NCI-H2196 treated with DMSO at 0.1 percent for 48 hours (cell line): ENCODE measurements around the gene PLAU.
"Not testable (repeated sequence)": the region's sequence is repeated elsewhere in the genome, so short reads cannot be mapped to it uniquely, and the experiment has no call there.

Experiments used
- DNase-seq: peaks from one replicate; lab custom pipeline; 2025; ENCODE audit not compliant: unreplicated experiment; lab: John Stamatoyannopoulos, UW

PLAU gene

DNA sequence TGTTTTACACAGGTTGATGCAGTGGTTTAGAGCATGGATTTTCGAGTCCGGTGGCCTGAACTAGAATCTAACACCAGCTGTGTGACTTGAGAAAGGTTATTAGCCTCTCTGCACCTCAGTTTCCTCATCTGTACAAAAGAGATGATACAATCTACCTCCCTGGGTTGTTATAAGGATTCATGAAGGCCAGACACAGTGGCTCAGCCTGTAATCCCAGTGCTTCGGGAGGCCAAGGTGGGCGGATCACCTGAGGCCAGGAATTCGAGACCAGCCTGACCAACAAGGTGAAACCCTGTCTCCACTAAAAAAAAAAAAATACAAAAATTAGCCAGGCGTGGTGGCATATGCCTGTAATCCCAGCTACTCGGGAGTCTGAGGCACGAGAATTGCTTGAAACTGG is 8.5 kb downstream of the PLAU start:
- not testable (repeated sequence) for DNase-seq

DNA sequence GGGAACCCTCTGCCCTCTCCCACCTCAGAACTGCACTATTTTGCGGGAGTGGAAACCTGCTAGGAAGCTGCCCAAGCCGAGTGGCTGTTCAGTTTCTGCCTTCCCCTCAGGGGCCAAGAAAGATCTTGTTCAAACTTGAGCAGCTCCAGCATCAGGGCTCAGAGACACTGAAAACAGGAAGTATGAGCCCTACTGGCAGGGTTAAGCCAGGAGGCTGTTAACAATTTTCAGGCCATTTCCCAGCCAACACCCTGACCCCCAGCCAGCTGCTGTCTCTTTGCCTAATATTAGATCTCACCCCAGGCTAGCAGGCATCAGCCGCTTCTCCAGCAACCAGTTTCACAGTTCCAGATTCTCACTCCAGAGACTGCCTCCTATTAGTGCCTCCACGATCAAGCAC is 9.2 kb downstream of the PLAU start:
- no peak for DNase-seq

DNA sequence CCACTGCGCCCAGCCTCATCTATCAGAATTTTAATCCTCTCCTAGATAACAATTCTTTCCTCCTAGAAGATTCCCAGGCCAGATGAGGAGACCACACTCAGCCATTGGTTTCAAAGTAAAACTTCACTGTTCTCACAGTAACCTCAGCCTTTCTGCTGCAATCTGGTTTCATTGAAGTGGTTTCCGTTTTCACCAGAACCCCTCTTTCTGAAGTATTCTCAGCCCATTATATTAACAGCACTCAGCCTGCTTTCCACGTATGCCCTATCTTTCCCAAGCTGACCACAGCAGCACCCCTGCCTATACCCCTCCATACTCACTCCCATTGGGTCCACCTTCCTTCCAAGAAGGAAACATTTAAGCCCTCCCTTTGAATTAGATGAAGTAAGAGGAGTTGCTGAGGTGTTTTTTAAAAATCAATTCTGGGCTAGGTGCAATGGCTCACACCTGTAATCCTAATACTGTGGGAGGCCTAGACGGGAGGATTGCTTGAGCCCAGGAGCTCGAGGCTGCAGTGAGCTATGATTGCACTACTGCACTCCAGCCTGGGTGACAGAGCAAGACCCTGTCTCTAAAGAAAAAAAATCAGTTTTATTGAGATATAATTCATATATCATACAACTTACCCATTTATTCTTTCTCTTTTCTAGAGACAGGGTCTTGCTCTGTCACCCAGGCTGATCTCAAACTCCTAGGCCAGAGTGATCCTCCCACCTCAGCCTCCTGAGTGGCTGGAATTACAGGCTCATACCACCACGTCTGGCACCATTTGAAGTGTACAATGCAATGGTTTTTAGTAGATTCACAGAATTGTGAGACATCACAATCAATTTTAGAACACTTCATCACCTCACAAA is 11.3 kb downstream of the PLAU start:
- DNase-seq: no peak

DNA sequence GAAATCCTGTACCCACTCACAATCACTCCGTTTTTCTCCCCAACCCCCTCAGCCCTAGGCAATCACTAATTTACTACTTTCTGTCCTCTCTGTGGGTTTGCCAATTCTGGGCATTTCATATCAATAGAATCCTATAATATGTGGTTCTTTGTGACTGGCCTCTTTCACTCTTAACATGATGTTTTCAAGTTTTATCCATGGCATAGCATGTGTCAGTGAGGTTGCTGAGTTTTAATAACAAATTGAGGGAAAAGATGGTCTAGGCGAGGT is 11.9 kb downstream of the PLAU start:
- DNase-seq: no peak

DNA sequence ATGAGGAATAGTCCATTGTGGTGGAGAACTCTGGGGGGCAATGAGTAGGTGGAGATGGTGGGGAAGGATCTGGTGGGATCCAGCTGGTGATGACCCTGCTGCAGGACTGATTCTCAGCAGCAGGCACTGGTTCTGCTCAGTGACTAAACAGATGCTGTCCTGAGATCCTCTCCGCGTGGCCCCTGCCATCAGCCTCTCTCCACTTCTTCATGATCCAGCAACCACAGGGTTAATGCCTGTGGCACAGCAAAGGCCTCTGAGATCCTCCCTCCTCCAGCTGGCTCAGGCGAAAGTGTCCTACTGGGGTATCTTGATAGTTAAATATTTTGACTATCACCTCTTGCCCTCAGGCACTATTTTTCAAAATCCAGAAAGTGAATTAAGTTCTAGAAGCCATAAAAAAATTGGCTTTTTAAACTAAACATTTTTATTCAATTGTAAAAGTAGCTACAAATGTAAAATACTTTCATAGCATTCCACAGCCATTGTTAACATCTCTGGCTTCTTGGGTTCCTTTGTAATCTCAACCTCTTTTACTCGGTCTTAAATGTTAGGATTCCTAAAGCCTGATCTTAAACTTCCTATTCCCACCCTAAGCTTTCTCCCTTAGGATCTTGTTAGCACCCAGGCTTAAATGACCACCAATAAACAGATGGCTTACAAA is 13.1 kb downstream of the PLAU start:
- no peak for DNase-seq

DNA sequence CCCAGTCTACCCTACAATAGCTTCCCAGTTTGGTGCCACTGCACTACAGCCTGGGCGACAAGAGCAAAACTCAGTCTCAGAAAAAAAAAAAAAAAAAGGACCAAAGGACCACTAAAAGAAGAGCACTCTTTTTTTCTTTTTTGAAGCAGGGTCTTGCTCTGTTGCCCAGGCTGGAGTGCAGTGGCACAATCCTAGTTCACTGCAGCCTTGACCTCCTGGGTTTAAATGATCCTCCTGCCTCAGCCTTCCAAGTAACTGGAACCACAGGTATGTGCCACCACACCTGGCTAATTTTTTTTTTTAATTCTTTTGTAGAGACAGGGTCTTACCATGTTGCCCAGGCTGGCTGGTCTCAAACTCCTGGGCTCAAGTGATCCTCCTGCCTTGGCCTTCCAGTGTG is 14.0 kb downstream of the PLAU start:
- DNase-seq: no peak

DNA sequence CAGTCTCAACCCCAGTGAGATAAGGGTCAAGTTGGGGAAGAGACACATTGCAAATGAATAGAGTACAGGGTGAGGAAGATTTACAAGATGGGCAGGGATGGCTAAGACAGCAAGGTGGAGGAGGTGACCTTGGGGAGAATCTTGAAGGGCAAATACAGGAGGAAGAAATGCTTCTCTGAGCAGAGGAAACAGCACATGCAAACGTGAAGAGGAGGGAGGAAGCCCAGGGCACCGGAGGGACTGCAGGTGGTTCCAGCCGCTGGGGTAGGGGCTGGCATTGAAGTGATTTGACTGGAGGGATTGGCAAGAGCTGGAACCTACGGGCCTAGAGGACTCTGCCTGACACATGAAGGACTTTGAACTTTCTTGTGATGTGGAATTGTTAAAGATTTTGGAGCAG is 14.6 kb downstream of the PLAU start:
- no peak for DNase-seq

DNA sequence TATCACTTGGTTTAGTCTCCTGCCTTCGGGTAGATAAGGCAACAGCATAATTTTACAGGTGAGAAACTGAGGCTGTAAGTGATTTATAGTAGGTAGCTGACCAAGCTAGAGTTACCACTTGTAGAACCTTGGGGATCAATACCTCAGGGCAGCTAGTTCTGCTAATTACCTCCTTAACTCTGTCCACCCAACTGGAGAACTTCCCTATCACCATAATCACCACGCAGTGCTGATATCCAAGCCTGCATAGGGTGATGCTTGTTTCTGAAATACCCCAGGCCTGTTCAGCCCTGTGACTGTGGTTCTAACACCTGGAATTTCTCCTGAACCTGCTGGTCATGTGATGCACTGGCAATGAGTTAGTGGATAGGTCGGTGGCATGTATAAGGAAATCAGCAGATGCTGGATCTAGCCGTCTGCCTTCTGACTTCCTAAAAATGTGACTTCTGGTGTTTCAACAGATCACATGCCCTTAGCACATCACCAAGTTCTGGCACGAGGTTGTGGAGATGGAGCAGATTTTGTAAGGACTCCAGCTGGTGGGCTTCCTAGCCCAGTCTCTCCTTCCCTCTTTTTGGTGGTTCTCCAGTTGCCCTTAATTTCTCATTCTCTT is 15.3 kb downstream of the PLAU start:
- DNase-seq: no peak

DNA sequence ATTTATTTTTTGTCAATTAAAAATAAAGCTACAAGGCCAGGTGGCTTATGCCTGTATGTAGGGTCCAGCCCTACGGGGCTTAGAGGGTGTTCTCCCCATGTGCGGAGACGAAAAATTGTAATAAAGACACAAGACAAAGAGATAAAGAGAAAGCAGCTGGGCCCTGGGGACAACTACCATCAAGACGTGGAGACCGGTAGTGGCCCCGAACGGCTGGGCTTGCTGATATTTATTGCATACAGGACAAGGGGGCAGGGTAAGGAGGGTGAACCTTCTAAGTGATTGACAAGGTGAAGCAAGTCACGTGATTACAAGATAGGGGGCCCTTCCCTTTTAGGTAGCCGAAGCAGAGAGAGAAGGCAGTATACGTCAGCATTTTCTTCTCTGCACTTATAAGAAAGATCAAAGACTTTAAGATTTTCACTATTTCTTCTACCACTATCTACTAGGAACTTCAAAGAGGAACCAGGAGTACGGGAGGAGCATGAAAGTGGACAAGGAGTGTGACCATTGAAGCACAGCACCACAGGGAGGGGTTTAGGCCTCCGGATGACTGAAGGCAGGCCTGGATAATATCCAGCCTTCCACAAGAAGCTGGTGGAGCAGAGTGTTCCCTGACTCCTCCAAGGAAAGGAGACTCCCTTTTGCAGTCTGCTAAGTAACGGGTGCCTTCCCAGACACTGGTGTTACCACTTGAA is 19.8 kb downstream of the PLAU start:
- DNase-seq: not testable (repeated sequence)

DNA sequence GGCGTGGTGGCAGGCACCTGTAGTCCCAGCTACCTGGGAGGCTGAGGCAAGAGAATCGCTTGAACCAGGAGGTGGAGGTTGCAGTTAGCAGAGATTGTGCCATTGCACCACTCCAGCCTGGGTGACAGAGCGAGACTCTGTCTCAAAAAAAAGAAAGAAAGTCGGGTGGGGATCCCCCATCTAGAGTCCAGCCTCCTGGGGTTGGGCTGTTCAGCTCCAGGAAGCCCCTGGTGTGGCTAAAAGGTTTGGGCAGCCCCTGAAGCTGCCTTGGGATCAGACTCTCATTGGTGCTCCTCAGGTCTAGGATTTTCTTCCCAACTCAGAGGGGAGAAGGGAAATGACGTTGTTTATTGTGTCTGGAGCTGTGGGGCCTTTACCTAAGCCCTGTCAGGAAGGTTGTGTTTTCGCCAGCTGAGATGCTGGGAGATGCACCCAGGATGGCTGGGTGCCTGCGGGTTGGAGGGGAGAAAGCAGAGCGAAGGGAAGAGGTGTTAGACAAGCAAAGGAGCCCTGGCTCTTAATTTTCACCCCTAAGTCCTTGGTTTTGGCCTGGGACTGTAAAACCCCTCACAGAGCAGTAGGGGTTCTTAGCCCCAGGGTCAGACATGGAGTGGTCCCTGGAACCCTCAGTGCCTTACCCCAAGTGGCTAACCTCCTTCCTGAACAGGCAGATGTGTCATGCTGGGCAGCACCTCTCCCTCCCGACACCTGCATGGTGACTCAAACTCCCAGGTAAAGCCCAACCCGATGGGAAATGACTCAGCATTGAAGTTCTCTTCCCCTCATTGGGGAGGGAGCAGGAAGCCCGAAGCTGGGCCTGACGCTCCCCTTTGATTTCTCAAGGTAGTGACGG is 21.1 kb downstream of the PLAU start:
- DNase-seq: no peak

DNA sequence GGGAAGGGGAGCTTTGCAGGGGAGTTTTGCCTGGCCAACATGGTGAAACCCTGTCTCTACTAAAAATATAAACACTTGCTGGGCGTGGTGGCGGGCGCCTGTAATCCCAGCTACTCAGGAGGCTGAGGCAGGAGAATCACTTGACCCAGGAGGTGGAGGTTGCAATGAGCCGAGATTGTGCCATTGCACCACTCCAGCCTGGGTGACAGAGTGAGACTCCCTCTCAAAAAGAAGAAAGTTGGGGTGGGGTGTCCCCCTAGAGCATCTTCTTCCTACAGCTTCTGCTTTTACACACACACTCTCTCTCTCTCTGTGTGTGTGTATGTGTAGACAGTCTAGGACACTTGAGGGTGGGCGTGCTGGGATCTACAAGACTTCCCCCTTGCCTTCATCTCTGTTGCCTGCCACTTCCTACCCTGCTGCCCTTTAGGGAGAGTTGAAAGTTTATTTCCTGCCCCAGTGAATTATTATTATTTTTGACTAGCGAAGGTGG is 21.7 kb downstream of the PLAU start:
- DNase-seq: no peak

DNA sequence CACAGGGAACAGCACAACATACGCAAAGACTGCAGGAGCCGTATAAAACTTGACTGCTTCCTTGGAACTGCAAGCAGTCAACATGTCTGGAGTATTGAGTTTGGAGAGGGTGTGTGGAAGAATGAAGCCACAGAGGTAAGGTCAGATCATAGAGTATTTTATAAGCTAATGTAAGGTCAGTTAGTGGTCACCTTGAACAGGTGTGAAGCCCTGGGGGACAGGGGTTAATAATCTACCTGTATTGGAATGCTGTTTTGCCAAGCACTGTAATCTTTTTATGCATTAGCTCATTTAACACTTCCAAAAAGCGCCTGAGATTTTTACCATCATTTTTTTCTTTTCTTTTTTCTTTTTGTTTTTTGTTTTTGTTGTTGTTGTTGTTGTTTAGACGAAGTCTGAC is 23.1 kb downstream of the PLAU start:
- no peak for DNase-seq

DNA sequence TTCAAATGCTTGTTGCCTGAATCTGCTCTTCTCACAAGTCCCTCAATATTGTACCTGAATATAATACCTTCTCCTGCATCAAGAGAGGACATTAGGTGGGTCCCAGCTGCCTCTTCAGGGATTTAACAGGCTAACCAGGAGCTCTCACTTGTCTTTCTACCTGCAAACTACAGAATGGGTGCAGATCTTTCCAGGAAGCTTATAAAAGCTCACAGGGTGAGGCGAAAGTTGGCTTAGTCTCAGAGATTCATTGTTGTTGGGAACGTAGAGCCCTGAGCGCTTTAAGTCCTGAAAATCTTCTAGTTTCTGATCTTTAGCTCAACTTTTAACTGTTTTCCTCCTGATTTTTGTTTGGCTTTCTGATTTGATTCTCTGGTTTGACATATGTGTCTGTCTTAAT is 25.0 kb downstream of the PLAU start:
- DNase-seq: no peak

DNA sequence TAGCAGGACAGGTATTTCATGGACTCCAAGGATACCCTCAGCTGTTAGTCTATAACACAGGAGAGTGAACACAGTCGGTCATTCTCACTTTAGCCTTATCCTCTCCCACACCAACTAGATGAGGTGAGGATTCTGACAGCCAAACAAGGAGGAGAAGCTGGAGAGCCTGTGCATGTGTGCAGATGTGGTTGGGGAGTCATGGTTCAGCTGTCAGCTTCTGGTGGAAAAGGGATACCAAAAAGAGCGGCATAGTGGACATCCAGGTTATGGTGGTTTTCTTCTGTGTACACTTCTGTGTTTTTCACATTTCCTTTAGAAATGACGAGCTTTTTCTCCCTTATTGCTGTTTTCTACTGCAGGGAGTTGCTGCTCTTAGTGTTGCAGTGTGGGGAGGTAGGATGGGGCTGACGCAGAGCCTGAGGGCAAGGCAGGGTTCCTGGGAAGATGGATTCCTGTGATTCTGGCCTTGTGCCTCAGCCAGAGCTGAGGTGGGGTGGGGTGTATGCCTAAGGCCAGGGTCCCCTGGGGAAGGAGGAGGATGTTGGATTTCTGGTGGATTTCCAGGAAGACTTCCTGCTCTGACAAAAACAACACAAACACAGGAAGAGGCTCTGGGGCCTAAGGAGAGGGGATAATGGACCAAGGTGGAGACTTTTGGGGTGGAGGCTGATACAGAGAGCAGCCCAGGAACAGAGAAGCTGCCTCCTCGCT is 26.6 kb downstream of the PLAU start:
- no peak for DNase-seq

DNA sequence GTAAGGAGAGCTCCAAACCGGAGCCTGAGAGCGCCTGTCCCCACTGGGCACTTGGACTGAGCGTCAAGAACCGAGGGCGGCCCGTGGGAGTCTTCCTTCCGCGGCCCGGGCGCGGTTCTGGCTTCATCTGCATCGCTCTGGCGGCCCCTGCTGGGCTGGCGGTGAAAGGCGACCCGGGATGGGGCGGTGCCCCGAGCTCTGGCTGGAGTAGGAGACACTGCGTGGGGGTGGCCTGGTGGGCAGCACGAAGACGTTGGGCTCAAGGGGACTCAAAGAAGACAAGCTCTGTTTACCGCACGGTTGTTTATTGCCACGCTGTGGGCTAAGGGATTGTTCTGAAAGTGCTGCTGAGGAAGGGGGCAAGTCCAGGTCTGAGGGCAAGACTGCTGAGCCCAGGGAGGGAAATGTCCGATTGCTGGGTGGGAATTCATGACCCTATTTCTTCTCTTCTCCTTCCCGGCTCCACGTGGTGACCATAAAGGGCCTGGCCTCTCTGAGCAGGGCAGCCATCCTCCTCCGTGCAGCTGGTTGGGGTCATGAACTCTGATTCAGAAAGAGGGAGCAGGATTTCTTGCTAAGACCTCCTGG is 29.8 kb downstream of the PLAU start:
- DNase-seq: no peak

DNA sequence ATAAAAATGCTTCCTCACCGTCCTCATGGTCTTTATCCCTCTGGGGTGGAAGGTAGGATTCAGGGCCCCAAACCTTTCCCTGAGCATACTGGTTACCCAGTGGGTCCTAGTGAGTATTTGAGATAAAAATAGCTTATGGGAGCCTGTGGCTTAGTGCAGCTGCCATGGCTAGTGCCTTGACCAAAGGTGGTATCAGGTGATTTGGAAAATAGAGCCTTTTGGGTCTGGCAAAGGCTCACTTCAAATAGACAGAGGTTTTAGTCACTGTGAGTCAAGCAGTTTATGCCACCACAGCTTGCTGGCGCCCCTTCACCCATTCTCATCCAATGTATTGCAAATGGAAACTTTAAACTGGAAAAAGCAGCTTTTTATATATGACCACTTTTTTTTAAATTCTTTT is 30.4 kb downstream of the PLAU start:
- DNase-seq: no peak

DNA sequence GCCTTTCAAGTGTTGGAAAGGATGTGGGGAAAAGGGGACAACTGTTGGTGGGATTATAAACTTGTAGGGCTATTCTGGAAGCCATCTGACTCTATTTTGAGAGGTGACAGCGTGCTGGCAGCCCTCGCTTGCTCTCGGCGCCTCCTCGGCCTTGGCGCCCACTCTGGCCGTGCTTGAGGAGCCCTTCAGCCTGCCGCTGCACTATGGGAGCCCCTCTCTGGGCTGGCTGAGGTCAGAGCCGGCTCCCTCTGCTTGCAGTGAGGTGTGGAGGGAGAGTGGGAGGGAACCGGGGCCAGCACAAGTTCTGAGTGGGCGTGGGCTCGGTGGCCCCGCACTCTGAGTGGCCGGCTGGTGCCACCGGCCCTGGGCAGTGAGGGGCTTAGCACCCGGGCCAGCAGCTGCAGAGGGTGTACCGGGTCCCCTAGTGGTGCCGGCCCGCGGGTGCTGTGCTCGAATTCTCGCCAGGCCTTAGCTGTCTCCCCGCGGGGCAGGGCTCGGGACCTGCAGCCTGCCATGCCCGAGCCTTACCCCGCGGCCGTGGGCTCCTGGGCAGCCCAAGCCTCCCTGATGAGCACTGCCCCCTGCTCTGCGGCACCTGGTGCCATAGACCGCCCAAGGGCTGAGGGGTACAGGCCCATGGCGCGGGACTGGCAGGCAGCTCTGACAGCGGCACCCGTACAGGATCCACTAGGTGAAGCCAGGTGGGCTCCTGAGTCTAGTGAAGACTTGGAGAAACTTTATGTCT is 33.6 kb downstream of the PLAU start:
- no peak for DNase-seq

DNA sequence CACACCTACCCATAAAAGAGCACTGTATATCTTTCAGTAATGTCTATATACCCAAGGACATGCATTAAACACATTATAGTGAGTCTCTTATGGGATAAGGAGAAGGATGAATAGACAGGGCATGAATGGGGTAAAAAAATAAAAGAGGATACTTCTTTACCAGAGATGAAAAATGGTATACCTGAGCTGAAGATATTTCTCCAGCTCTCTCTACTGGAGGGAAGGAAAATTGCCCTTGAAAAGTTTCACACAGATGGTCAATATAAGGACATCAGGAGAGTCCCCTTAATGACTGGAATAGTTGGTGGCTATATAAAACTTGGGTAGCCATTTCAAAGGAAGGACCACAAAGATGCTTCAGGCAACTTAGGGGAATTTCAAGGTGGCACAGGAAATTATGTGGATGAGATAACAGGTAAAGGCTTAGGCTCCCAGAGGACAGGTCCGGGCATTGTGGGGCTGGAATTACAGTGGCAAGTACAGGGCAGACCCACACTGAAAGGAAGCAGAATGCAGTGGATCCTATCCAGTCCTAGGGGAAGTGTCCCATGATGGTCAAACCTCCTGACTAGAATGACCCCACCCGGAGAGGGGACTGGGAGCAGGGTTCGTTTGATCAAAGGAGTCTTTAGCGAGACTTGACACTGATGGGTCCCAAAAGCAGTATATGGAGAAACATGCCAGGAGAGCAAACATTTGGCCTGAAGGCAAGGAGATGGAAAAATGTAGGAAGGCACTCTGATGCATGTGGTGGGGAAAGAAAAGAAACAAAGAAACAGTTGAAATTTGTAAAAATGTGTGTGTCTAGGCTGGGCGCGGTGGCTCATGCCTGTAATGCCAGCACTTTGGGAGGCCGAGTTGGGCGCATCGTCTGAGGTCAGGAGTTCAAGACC is 35.6 kb downstream of the PLAU start:
- no peak for DNase-seq
